Esophagus muscularis mucosa (tissue), 4 donors: ENCODE results near the gene SYMPK. TPM values are rescaled to one million over a fixed set of nuclear protein-coding genes. Genes with fewer than 3 reads are reported as not detected.

Experiments
- DNase-seq: peaks from one replicate; pipeline ENCODE4 v3.0.0-alpha.2; 2017; ENCODE audit errors: extremely low spot score
- H3K27ac ChIP-seq, 4 donors: fragments of 200-600 bp; sonication (generic); replicated peaks in 1 of 4; 1 replicate in 3 of 4; 2 replicates in 1 of 4; pipeline ENCODE4 v1.5.1; 2016 to 2019; ENCODE audit warnings: mild to moderate bottlenecking in 1 of 4
- H3K27me3 ChIP-seq, 4 donors: fragments of 200-600 bp; sonication (generic); one replicate each; pipeline versions ENCODE4 v1.5.1 to v1.6.0; 2016 to 2019
- H3K36me3 ChIP-seq, 4 donors: fragments of 200-600 bp; sonication (generic); one replicate each; pipeline ENCODE4 v1.5.1; 2016 to 2019
- H3K4me1 ChIP-seq, 4 donors: fragments of 200-600 bp; sonication (generic); one replicate each; pipeline ENCODE4 v1.5.1; 2016 to 2019
- H3K4me3 ChIP-seq, 4 donors: fragments of 200-600 bp; sonication (generic); 1 replicate in 2 of 4; 2 replicates in 2 of 4; pipeline ENCODE4 v1.5.1; 2016 to 2019; ENCODE audit warnings: mild to moderate bottlenecking in 4 of 4, moderate library complexity in 1 of 4
- H3K9me3 ChIP-seq, 4 donors: fragments of 200-600 bp; sonication (generic); 1 replicate in 3 of 4; 2 replicates in 1 of 4; pipeline ENCODE4 v1.5.1; 2016 to 2019
- CTCF ChIP-seq, 3 experiments: fragments of 200-600 bp in 2 of 3; fragments of 450-650 bp in 1 of 3; sonication (generic) in 2 of 3; IDR thresholded peaks; one replicate each; pipeline ENCODE4 v1.5.1; 2017 to 2019; ENCODE audit warnings: antibody characterized with exemption in 3 of 3, mild to moderate bottlenecking in 2 of 3, moderate library complexity in 1 of 3
- EP300 ChIP-seq: sonication (generic); formaldehyde crosslinking; IDR thresholded peaks from one replicate; pipeline ENCODE4 v1.6.1; 2017; ENCODE audit warnings: antibody characterized with exemption
- POLR2A ChIP-seq: fragments of 450-650 bp; IDR thresholded peaks from one replicate; pipeline ENCODE4 v1.6.1; 2017; ENCODE audit warnings: antibody characterized with exemption, moderate library complexity, mild to moderate bottlenecking, low read depth
- POLR2AphosphoS5 ChIP-seq, 2 donors: sonication (generic); formaldehyde crosslinking; IDR thresholded peaks; one replicate each; pipeline ENCODE4 v1.6.1; 2017; ENCODE audit warnings: antibody characterized with exemption in 2 of 2
- WGBS: methylation state at CpG from one replicate; pipeline ENCODE4 v1.1.5; 2018; 5-methylcytosine and 5-hydroxymethylcytosine counted together
- intact Hi-C: fragments of 100-400 bp; cut with DNase I; formaldehyde crosslinking; loops from one replicate; pipeline ENCODE4 v1.15.1; 2023
- total RNA-seq, 4 donors: library from RNA; depleted of rRNA; stranded (reverse); fragments of >200 nt; gene quantifications; one replicate each; pipeline versions ENCODE4 v1.1.0 to v1.2.1, GENCODE V29; 2016

The SYMPK gene
- total RNA-seq, 4 donors from 2014 or later, result 22.0 to 44.2 (median 36.6) TPM

- WGBS, result 10% methylated on average over 47 of the region's 48 CpGs
- Histone ChIP-seq H3K9me3 (no peaks in the 10 kb centered on the region), H3K27me3 (no peaks in the 10 kb centered on the region), H3K4me1 (peaks cover 45 to 72% (median 68%) of the 10 kb centered on the region in 4 donors), H3K27ac (peak overlapping the region; percentile 94 to 97 (median 95)), H3K36me3 (peaks cover 30 to 41% (median 38%) of the 10 kb centered on the region in 4 donors), H3K4me3 (peak overlapping the region; percentile 61 to 82 (median 78))
- intact Hi-C loops, result no loop called here
- peak; percentile 98 for DNase-seq
- TF ChIP-seq POLR2A, result no peak
- TF ChIP-seq CTCF (IDR thresholded peaks at IDR 0.05), result peak; percentile 53 to 82 (median 78)
- peak; percentile 47 to 80 for TF ChIP-seq POLR2AphosphoS5 (IDR thresholded peaks at IDR 0.05)
Measured at GRCh38 chr19:45779231-45780145, 83.5 kb downstream of the SYMPK start.

- no peak for DNase-seq
- TF ChIP-seq POLR2A (no peak), CTCF (IDR thresholded peaks at IDR 0.05) (no peak), EP300 (no peak), POLR2AphosphoS5 (IDR thresholded peaks at IDR 0.05) (no peak)
- Histone ChIP-seq H3K9me3 (no peaks in the 10 kb centered on the region), H3K4me1 (peaks cover 31 to 59% (median 55%) of the 10 kb centered on the region in 4 donors), H3K36me3 (peaks cover 33 to 50% (median 45%) of the 10 kb centered on the region in 4 donors), H3K27me3 (no peaks in the 10 kb centered on the region), H3K4me3 (no peak overlapping the region), H3K27ac (peak overlapping the region; percentile 94 to 97 (median 95))
- 81% methylated on average over 24 of the region's 28 CpGs for WGBS
- intact Hi-C loops, result no loop called here
Measured at GRCh38 chr19:45778010-45778661, 84.8 kb downstream of the SYMPK start.

GRCh38 chr19:45777395-45777961 lies 85.5 kb downstream of the SYMPK start:
- Histone ChIP-seq H3K27ac (peak overlapping the region in 3 of 4 donors; percentile 94 to 97 (median 96)), H3K9me3 (no peaks in the 10 kb centered on the region), H3K4me1 (peaks cover 28 to 59% (median 52%) of the 10 kb centered on the region in 4 donors), H3K27me3 (no peaks in the 10 kb centered on the region), H3K36me3 (peaks cover 33 to 57% (median 48%) of the 10 kb centered on the region in 4 donors), H3K4me3 (no peak overlapping the region)
- DNase-seq, result no peak
- WGBS, result 86% methylated on average over 19 of the region's 34 CpGs
- TF ChIP-seq POLR2A (no peak), EP300 (no peak), POLR2AphosphoS5 (IDR thresholded peaks at IDR 0.05) (no peak), CTCF (IDR thresholded peaks at IDR 0.05) (no peak)
- intact Hi-C loops, result no loop called here

GRCh38 chr19:45774765-45775164 lies 88.2 kb downstream of the SYMPK start:
- 77% methylated on average over 5 of the region's 9 CpGs for WGBS
- TF ChIP-seq EP300 (no peak), POLR2AphosphoS5 (IDR thresholded peaks at IDR 0.05) (no peak), POLR2A (no peak), CTCF (IDR thresholded peaks at IDR 0.05) (no peak)
- no peak for DNase-seq
- Histone ChIP-seq H3K4me3 (no peak overlapping the region), H3K36me3 (peaks cover 33 to 72% (median 53%) of the 10 kb centered on the region in 4 donors), H3K27me3 (no peaks in the 10 kb centered on the region), H3K4me1 (peaks cover 18 to 59% (median 51%) of the 10 kb centered on the region in 4 donors), H3K9me3 (no peaks in the 10 kb centered on the region), H3K27ac (no peak overlapping the region)
- intact Hi-C loops, result no loop called here
